ENCODE results near the gene DHX16. TPM values are rescaled to one million over a fixed set of nuclear protein-coding genes. Genes with fewer than 3 reads are reported as not detected.

DHX16 gene
- total RNA-seq, 1 experiment from 2014 or later: 44.5 TPM

DNA sequence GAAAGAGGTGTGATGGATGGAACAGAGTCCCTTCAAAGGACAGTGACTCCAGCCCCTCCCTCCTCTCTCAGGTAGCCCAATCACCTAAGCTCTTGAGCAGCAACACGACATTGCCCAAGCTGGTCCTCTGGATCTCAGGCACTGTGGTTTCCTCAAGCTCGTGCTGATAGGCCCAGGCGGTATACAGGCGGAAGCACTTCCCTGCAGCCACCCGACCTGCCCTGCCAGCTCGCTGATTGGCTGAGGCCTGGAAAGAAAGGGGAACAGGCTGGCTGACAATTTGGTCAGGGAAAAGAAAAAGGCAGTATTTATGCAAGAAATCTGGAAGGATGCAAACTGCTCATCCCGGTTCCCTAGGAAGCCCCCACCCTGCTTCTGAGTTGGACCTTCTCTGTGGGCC is 16.3 kb downstream of the DHX16 start:
- no peak for ATAC-seq
- in situ Hi-C loops (cut with HindIII; ENCODE audit: low pct_unique_long_range_greater_than_20kb, low sequenced_read_pairs) (no loop called here), intact Hi-C loops (cut with micrococcal nuclease; ENCODE audit: unreplicated experiment) (no loop called here)
- Histone ChIP-seq H3K36me3 (ENCODE audit: control insufficient read depth, insufficient read depth, low read length) (peaks cover 3% of the 10 kb centered on the region; the same call in 1 of the 2 replicates), H3K4me1 (ENCODE audit: control insufficient read depth, insufficient read depth, low read length) (no peaks in the 10 kb centered on the region), H3K27ac (ENCODE audit: low read length) (no peak overlapping the region), H3K4me3 (ENCODE audit: low read depth in 2 of 2, low read length in 2 of 2) (no peak overlapping the region), H3K27me3 (ENCODE audit: control insufficient read depth, insufficient read depth, low read length) (no peaks in the 10 kb centered on the region), H3K9me3 (ENCODE audit: control insufficient read depth, insufficient read depth, low read depth, low read length) (no peaks in the 10 kb centered on the region)
- BruUV-seq (replicated peaks): no TSS peak
- CTCF ChIA-PET: no interaction called here
- no peak for DNase-seq (ENCODE audit: low read depth, low spot score)
- POLR2A ChIA-PET: interaction anchor here (0.6 kb wide), 1 partner anchor 63 kb away, joined by 7 read pairs; no protein-coding TSS in a partner anchor
- no peak for TF ChIP-seq TCF7L2 (IDR thresholded peaks at IDR 0.05; ENCODE audit: low read depth, low read length)
- TF ChIP-seq, protein P1, sequence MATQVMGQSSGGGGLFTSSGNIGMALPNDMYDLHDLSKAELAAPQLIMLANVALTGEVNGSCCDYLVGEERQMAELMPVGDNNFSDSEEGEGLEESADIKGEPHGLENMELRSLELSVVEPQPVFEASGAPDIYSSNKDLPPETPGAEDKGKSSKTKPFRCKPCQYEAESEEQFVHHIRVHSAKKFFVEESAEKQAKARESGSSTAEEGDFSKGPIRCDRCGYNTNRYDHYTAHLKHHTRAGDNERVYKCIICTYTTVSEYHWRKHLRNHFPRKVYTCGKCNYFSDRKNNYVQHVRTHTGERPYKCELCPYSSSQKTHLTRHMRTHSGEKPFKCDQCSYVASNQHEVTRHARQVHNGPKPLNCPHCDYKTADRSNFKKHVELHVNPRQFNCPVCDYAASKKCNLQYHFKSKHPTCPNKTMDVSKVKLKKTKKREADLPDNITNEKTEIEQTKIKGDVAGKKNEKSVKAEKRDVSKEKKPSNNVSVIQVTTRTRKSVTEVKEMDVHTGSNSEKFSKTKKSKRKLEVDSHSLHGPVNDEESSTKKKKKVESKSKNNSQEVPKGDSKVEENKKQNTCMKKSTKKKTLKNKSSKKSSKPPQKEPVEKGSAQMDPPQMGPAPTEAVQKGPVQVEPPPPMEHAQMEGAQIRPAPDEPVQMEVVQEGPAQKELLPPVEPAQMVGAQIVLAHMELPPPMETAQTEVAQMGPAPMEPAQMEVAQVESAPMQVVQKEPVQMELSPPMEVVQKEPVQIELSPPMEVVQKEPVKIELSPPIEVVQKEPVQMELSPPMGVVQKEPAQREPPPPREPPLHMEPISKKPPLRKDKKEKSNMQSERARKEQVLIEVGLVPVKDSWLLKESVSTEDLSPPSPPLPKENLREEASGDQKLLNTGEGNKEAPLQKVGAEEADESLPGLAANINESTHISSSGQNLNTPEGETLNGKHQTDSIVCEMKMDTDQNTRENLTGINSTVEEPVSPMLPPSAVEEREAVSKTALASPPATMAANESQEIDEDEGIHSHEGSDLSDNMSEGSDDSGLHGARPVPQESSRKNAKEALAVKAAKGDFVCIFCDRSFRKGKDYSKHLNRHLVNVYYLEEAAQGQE (IDR thresholded peaks at IDR 0.05; ENCODE audit: insufficient read depth in 1 of 2, low read depth in 2 of 2, low read length in 1 of 2): no peak
- TF ChIP-seq CTCF (IDR thresholded peaks at IDR 0.05): no peak
- no peak for TF ChIP-seq POLR2AphosphoS5 (IDR thresholded peaks at IDR 0.05; ENCODE audit: low read depth, low read length)
- TF ChIP-seq SIN3A (IDR thresholded peaks at IDR 0.05; ENCODE audit: borderline replicate concordance, insufficient read depth, low read depth, low read length): no peak

DNA sequence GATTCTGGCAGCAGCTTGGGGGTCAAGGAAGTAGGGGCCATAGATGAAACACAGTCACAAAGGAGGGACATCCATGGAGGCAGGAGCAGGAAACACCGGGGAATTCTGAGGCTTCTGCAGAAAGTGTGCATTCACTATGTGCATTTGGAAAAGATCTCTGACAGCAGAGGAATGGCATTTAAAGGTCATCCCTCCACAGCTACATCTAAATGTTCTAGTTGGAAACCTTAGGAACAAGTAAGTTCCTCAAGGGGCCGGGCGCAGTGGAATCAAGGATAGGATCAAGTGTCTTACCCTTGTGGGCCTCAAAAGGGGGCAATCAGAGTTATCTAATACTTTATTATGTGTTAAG is 17.1 kb downstream of the DHX16 start:
- in situ Hi-C loops (cut with HindIII; ENCODE audit: low pct_unique_long_range_greater_than_20kb, low sequenced_read_pairs) (no loop called here), intact Hi-C loops (cut with micrococcal nuclease; ENCODE audit: unreplicated experiment) (no loop called here)
- Histone ChIP-seq H3K4me1 (ENCODE audit: control insufficient read depth, insufficient read depth, low read length) (no peaks in the 10 kb centered on the region), H3K36me3 (ENCODE audit: control insufficient read depth, insufficient read depth, low read length) (peaks cover 3% of the 10 kb centered on the region; the same call in 1 of the 2 replicates), H3K27me3 (ENCODE audit: control insufficient read depth, insufficient read depth, low read length) (no peaks in the 10 kb centered on the region), H3K4me3 (ENCODE audit: low read depth in 2 of 2, low read length in 2 of 2) (no peak overlapping the region), H3K9me3 (ENCODE audit: control insufficient read depth, insufficient read depth, low read depth, low read length) (no peaks in the 10 kb centered on the region), H3K27ac (ENCODE audit: low read length) (no peak overlapping the region)
- ATAC-seq (no peak), DNase-seq (ENCODE audit: low read depth, low spot score) (no peak)
- no TSS peak for BruUV-seq (replicated peaks)
- POLR2A ChIA-PET: no interaction called here
- CTCF ChIA-PET: no interaction called here
- no peak for TF ChIP-seq POLR2AphosphoS5 (IDR thresholded peaks at IDR 0.05; ENCODE audit: low read depth, low read length)
- TF ChIP-seq TCF7L2 (IDR thresholded peaks at IDR 0.05; ENCODE audit: low read depth, low read length): no peak
- TF ChIP-seq, protein P1 (IDR thresholded peaks at IDR 0.05; ENCODE audit: insufficient read depth in 1 of 2, low read depth in 2 of 2, low read length in 1 of 2): no peak
- TF ChIP-seq CTCF (IDR thresholded peaks at IDR 0.05): no peak
- no peak for TF ChIP-seq SIN3A (IDR thresholded peaks at IDR 0.05; ENCODE audit: borderline replicate concordance, insufficient read depth, low read depth, low read length)
